Activated naive CD4-positive, alpha-beta T cell treated with anti-CD3 and anti-CD28 coated beads, Interleukin-2, amount 50 U/mL, for 72 hours (primary cell): ENCODE data around the gene GABRQ. TPM values are rescaled to one million over a fixed set of nuclear protein-coding genes. Genes with fewer than 3 reads are reported as not detected.
"Not testable (repeated sequence)": the region's sequence is repeated elsewhere in the genome, so short reads cannot be mapped to it uniquely, and the experiment has no call there.

Experiments used
- ATAC-seq, 2 donors: fragments of 150-1000 bp; cut with Tn5 transposase; 2 replicates each; pipeline ENCODE4 v1.10.0; 2021; ENCODE audit warnings: mild to moderate bottlenecking in 2 of 2, moderate library complexity in 2 of 2
- DNase-seq, 2 donors: peaks; one replicate each; pipeline ENCODE4 v3.0.0; 2021 to 2022; ENCODE audit warnings: low spot score in 2 of 2
- H3K27ac Mint-ChIP-seq, 2 donors: one replicate each; pipeline ENCODE4 v1.8.0; 2022; ENCODE audit warnings: mild to moderate bottlenecking in 2 of 2, mixed read lengths in 2 of 2
- H3K36me3 Mint-ChIP-seq, 2 donors: one replicate each; pipeline ENCODE4 v1.8.0; 2022; ENCODE audit warnings: mixed read lengths in 2 of 2
- H3K9me3 Mint-ChIP-seq, 2 donors: one replicate each; pipeline ENCODE4 v1.8.0; 2022; ENCODE audit warnings: mixed read lengths in 2 of 2
- total RNA-seq, 2 donors: library from RNA; stranded (reverse); gene quantifications; one replicate each; pipeline ENCODE4 v1.2.3, GENCODE V29; 2022

GABRQ gene
- total RNA-seq, 2 donors from 2014 or later = 0.10 TPM; not detected in 1

- Mint-ChIP-seq H3K36me3 (no peaks in the 10 kb centered on the region), H3K9me3 (no peaks in the 10 kb centered on the region), H3K27ac (no peak overlapping the region)
- DNase-seq = no peak
- no peak for ATAC-seq
Measured at GRCh38 chrX:152647978-152648377, 10.3 kb downstream of the GABRQ start.

- DNase-seq = no peak
- no peak for ATAC-seq
- no peaks in the 10 kb centered on the region for H3K9me3 Mint-ChIP-seq
- no peaks in the 10 kb centered on the region for H3K36me3 Mint-ChIP-seq
- H3K27ac Mint-ChIP-seq = no peak overlapping the region
Measured at GRCh38 chrX:152652060-152652459, 14.4 kb downstream of the GABRQ start.

GRCh38 chrX:152652467-152652866 lies 14.8 kb downstream of the GABRQ start:
- Mint-ChIP-seq H3K36me3 (no peaks in the 10 kb centered on the region), H3K9me3 (no peaks in the 10 kb centered on the region), H3K27ac (no peak overlapping the region)
- ATAC-seq (no peak), DNase-seq (no peak)

GRCh38 chrX:152656087-152656486 lies 18.4 kb downstream of the GABRQ start:
- DNase-seq (no peak), ATAC-seq (no peak)
- Mint-ChIP-seq H3K9me3 (no peaks in the 10 kb centered on the region), H3K36me3 (no peaks in the 10 kb centered on the region), H3K27ac (no peak overlapping the region)

- H3K9me3 Mint-ChIP-seq = no peaks in the 10 kb centered on the region
- DNase-seq (no peak), ATAC-seq (no peak)
- H3K36me3 Mint-ChIP-seq = no peaks in the 10 kb centered on the region
- no peak overlapping the region for H3K27ac Mint-ChIP-seq
Measured at GRCh38 chrX:152656890-152657289, 19.2 kb downstream of the GABRQ start.

- Mint-ChIP-seq H3K36me3 (no peaks in the 10 kb centered on the region), H3K27ac (no peak overlapping the region), H3K9me3 (no peaks in the 10 kb centered on the region)
- DNase-seq = no peak
- no peak for ATAC-seq
Measured at GRCh38 chrX:152658302-152658701, 20.6 kb downstream of the GABRQ start.

- ATAC-seq (no peak), DNase-seq (no peak)
- Mint-ChIP-seq H3K9me3 (peaks cover 4% of the 10 kb centered on the region in 2 donors), H3K36me3 (no peaks in the 10 kb centered on the region), H3K27ac (no peak overlapping the region)
Measured at GRCh38 chrX:152663086-152663485, 25.4 kb downstream of the GABRQ start.

- Mint-ChIP-seq H3K36me3 (no peaks in the 10 kb centered on the region), H3K9me3 (no peaks in the 10 kb centered on the region), H3K27ac (no peak overlapping the region)
- ATAC-seq = no peak
- no peak for DNase-seq
Measured at GRCh38 chrX:152674135-152674534, 36.4 kb downstream of the GABRQ start.

- H3K9me3 Mint-ChIP-seq, ATAC-seq, H3K27ac Mint-ChIP-seq, H3K36me3 Mint-ChIP-seq, DNase-seq: not testable (repeated sequence)
Measured at GRCh38 chrX:152674652-152675051, 37.0 kb downstream of the GABRQ start.

- H3K36me3 Mint-ChIP-seq, DNase-seq, H3K9me3 Mint-ChIP-seq, H3K27ac Mint-ChIP-seq: not testable (repeated sequence)
- peak; percentile 36 to 72 for ATAC-seq
Measured at GRCh38 chrX:152681012-152681411, 43.3 kb downstream of the GABRQ start.

- not testable (repeated sequence) for H3K27ac Mint-ChIP-seq, DNase-seq, ATAC-seq, H3K9me3 Mint-ChIP-seq, H3K36me3 Mint-ChIP-seq
Measured at GRCh38 chrX:152697952-152698931, 60.5 kb downstream of the GABRQ start, which contains the start of gene MAGEA3. MAGEA3 (plus strand) TSS chrX:152698794; CDS start chrX:152700833, 2,039 bp downstream.

- H3K9me3 Mint-ChIP-seq, ATAC-seq, H3K36me3 Mint-ChIP-seq, DNase-seq, H3K27ac Mint-ChIP-seq: not testable (repeated sequence)
Measured at GRCh38 chrX:152700390-152700789, 62.7 kb downstream of the GABRQ start.

- ATAC-seq, H3K9me3 Mint-ChIP-seq, H3K27ac Mint-ChIP-seq, H3K36me3 Mint-ChIP-seq, DNase-seq: not testable (repeated sequence)
Measured at GRCh38 chrX:152706500-152706899, 68.8 kb downstream of the GABRQ start.

Other genes starting within 250 kb of the GABRQ start
- not detected for gene GABRA3, start 186.6 kb upstream of the GABRQ start, total RNA-seq
- not detected for gene MAGEA3, start 60.9 kb downstream of the GABRQ start, total RNA-seq
- gene CSAG2, start 71.4 kb downstream of the GABRQ start, total RNA-seq = not detected
- gene MAGEA2B, start 76.7 kb downstream of the GABRQ start, total RNA-seq = not detected
- not detected for gene CSAG1, start 95.8 kb downstream of the GABRQ start, total RNA-seq
- not detected for gene MAGEA12, start 95.9 kb downstream of the GABRQ start, total RNA-seq
- gene MAGEA2, start 115.9 kb downstream of the GABRQ start, total RNA-seq = not detected
- not detected for gene CSAG3, start 121.3 kb downstream of the GABRQ start, total RNA-seq
- gene MAGEA6, start 131.8 kb downstream of the GABRQ start, total RNA-seq = not detected
- gene CETN2, start 192.9 kb downstream of the GABRQ start, total RNA-seq = 1 to 10 TPM; 7.4 to 9.4 TPM
- 10 to 100 TPM; 11.7 to 18.0 TPM for gene NSDHL, start 193.2 kb downstream of the GABRQ start, total RNA-seq